GM03348 (cell line): ENCODE results near the gene RAB15.
A peak's percentile ranks its signal among the peaks of the same experiment; 100 is the strongest.

Experiments used
- DNase-seq: peaks from one replicate; pipeline ENCODE4 v3.0.0; 2012; ENCODE audit warnings: low spot score

The RAB15 gene

GRCh38 chr14:64971943-64972791 is at the start of gene RAB15:
Gene RAB15 (minus strand): TSS chr14:64972336. CDS start chr14:64972076, 260 bp downstream.
- peak; percentile 88 for DNase-seq

DNA sequence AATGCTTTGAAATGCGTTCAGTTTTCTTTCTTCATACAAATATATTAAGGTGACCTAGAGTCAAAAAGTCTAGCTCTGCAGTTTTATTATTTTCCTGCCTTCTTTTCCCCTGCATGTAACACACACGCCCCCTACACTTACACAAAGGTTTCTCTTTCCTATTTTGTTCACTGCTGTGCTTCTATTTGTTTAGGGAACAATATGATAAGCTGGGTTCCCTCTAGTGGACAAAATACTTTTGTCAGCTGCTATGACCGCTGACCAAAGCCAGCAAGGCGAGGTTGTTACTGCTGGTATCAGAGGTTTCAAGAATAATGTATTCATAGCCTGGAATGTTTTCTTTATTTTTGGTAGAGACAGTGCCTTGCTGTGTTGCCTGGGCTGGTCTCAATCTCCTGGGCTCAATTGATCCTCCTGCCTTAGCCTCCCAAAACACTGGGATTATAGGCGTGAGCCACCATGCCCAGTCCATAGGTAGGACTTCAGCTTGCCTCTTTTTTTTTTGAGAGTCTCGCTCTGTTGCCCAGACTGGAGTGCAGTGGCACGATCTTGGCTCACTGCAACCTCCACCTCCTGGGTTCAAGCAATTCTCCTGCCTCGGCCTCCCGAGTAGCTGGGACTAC is 47.9 kb upstream of the RAB15 start:
- peak; percentile 76 for DNase-seq

DNA sequence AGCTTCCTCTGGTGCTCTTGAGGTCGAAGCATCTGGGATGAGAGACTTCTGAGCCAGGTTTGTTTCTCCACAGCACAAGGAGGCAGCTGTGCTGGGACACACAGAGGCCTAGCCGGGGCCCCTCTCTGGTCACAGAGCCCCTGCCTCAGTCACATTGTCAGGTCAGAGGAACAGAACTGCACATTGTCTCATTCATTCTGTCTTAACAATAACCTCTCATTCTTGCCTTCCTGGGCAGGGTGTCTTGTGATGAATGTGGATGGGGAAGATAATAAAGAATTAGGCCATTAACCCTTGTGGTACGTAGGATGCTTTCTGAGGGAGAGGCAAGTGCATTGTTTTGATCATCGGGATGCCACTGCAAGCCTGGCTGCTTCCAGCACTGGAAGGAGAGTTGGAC is 44.3 kb upstream of the RAB15 start:
- no peak for DNase-seq

DNA sequence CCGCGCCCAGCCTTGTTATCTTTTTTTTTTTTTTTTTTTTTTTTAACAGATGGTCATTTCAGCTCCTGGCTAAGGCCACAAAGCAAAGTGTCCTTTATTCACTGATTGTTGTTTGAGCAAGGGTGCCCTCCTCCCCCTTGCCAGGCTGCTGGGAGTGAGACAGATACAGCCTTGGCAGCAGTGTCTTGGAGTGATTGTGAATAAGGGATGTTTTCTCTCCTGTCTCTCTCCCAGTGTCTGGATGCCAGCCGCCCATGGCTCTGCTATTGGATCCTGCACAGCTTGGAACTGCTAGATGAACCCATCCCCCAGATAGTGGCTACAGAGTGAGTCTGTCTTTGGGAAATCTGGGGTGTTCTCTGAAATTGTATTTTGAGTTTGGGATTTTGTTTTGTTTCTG is 43.3 kb upstream of the RAB15 start:
- no peak for DNase-seq

- no peak for DNase-seq
Observed at GRCh38 chr14:65012353-65012752, 40.2 kb upstream of the RAB15 start.

DNA sequence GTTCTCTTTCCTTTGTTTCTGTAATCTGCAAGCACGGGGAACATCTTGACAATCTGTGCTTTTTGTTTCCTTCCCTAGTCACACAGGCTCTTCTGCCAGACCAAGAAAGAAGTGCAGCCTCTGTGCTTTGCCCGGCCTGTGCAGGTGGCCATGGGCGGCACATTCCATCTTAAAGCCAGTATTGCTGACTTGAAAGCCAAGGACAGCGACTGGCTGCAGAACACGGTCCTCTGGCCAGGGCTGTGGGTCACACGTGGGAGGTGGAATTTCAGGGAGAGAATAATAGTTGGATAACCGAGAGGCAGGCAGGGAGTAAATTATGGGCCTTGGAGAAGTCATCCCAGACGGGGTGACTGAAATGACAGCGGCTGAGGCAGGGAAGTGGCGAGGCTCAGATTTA is 39.4 kb upstream of the RAB15 start:
- no peak for DNase-seq

GRCh38 chr14:65010211-65010931 is 38.2 kb upstream of the RAB15 start:
- DNase-seq, result no peak

GRCh38 chr14:65007202-65007601 is 35.1 kb upstream of the RAB15 start:
- no peak for DNase-seq

- no peak for DNase-seq
Observed at GRCh38 chr14:65006261-65006721, 34.2 kb upstream of the RAB15 start.

GRCh38 chr14:65003394-65003793 is 31.3 kb upstream of the RAB15 start:
- no peak for DNase-seq

DNA sequence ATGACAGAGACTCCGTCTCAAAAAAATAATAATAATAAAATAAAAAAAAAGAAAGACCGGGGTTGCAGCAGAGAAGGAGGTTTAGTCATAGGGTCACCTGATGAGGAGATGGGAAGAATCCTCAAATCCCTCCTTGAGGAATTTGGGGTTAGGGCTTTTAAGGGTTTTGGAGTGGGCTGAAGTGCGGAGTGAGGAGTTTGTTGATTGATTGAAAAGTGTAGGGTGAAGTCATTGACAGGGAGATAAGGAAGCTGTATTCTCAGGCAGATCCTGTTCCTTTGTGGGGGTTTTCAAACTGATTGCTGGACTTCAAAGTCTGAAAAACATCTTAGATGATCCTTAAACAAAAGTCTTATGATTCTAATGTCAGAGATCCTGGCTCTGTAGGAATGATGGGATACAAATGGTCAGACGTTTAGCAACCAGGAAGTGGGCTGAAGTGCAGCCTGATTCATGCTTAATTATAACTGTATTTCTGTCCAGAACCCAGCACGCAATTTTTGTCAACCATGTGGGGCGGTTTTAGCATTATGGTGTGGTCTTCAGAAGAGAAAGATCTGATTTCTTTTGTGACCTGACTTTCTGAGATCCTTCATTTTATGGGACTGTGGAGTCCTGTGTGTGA is 30.6 kb upstream of the RAB15 start:
- peak; percentile 59 for DNase-seq

- DNase-seq, result no peak
Observed at GRCh38 chr14:65001723-65002122, 29.6 kb upstream of the RAB15 start.

GRCh38 chr14:65000898-65001591 is 28.9 kb upstream of the RAB15 start:
- DNase-seq, result peak; percentile 37

GRCh38 chr14:64998455-64998931 is 26.4 kb upstream of the RAB15 start:
- DNase-seq, result peak; percentile 37

GRCh38 chr14:64997108-64997794 is 25.1 kb upstream of the RAB15 start:
- DNase-seq, result no peak

GRCh38 chr14:64995291-64995690 is 23.2 kb upstream of the RAB15 start:
- DNase-seq, result no peak

DNA sequence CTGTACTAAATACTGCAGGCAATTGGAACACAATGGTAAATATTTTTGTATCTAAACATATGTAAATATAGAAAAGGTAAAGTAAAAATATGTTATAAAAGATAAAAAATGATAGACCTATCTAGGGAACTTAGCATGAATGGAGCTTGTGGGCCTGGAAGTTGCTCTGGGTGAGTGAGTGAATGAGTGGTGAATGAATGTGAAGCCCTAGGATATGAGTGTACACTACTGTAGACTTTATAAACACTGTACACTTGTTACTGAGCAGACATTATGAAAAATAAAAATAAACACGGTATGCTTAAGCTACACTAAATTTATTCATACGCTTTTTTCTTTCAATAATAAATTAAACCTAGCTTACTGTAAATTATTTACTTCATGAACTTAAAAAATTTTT is 22.4 kb upstream of the RAB15 start:
- DNase-seq, result no peak

GRCh38 chr14:64993266-64993930 is 21.3 kb upstream of the RAB15 start:
- DNase-seq, result no peak

DNA sequence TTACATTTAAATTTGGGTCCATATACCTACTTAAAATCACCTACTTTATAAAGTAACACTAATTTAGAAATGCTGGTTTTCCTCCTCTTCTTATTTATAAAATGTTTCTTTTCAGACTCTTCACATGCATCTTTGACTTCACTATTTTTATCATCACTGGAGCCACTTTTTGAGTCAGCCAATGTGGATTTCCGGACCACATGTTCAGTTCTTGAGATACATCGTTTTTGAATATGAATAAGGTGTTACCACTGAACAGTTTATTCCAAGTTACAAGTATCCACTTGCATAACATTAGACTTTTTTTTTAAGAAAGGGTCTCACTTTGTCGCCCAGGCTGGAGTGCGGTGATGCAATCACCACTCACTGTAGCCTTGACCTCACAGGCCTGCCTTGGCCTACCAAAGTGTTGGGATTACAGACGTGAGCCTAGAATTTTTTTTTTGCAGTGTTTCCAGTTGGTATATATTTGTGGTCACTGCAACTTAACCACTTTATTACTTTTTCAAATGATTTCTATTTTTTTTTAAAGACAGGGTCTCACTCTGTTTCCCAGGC is 20.3 kb upstream of the RAB15 start:
- DNase-seq, result no peak

- DNase-seq, result no peak
Observed at GRCh38 chr14:64990939-64991338, 18.8 kb upstream of the RAB15 start.
